ENCODE data around the gene VSX2. TPM values are rescaled to one million over a fixed set of nuclear protein-coding genes. Genes with fewer than 3 reads are reported as not detected.

VSX2 gene
- total RNA-seq (not detected), polyA plus RNA-seq (not detected)
- long read RNA-seq, donor 1: 0 reads
- long read RNA-seq, donor 2: 0 reads

GRCh38 chr14:74238974-74239847 is at the start of gene VSX2:
Gene VSX2 (plus strand): TSS chr14:74239449. CDS start chr14:74239562, 113 bp downstream.
- Histone ChIP-seq H3K4me1 (peaks cover 23% of the 10 kb centered on the region), H3K9me3 (no peaks in the 10 kb centered on the region), H3K27ac (no peak within 1 kb of the TSS), H3K36me3 (ENCODE audit: insufficient read depth in 1 of 2, low read depth in 1 of 2) (no peaks in the 10 kb centered on the region), H3K27me3 (ENCODE audit: insufficient read depth in 3 of 3, low read length in 2 of 3) (peaks cover 0 to 78% (median 44%) of the 10 kb centered on the region in 3 donors), H3K4me3 (peak within 1 kb of the TSS; percentile 57)
- DNase-seq: no peak
- WGBS, 3 donors: 7 to 8% (median 8%) methylated on average over 26 to 40 of the region's 40 CpGs
- intact Hi-C loops (cut with DNase I): no loop called here
- TF ChIP-seq CTCF (IDR thresholded peaks at IDR 0.05): no peak
- ATAC-seq: no peak

GRCh38 chr14:74190927-74191575 is 48.2 kb upstream of the VSX2 start:
- 56 to 60% (median 59%) methylated on average over 3 of the region's 3 CpGs for WGBS, 3 donors
- no peak for TF ChIP-seq CTCF (IDR thresholded peaks at IDR 0.05)
- Histone ChIP-seq H3K27ac (no peak overlapping the region), H3K4me1 (no peaks in the 10 kb centered on the region), H3K9me3 (no peaks in the 10 kb centered on the region), H3K4me3 (no peak overlapping the region), H3K27me3 (ENCODE audit: insufficient read depth in 3 of 3, low read length in 2 of 3) (no peaks in the 10 kb centered on the region), H3K36me3 (ENCODE audit: insufficient read depth in 1 of 2, low read depth in 1 of 2) (peaks cover 0 to 6% of the 10 kb centered on the region in 2 donors)
- intact Hi-C loops (cut with DNase I): no loop called here
- DNase-seq: no peak
- no peak for ATAC-seq

GRCh38 chr14:74194506-74195274 is 44.6 kb upstream of the VSX2 start:
- TF ChIP-seq CTCF (IDR thresholded peaks at IDR 0.05): no peak
- no peak overlapping the region for H3K4me3 ChIP-seq
- DNase-seq (no peak), ATAC-seq (no peak)
- 87 to 93% (median 90%) methylated on average over 8 of the region's 8 CpGs for WGBS, 3 donors
- H3K4me1 ChIP-seq: no peaks in the 10 kb centered on the region
- no peaks in the 10 kb centered on the region for H3K27me3 ChIP-seq (ENCODE audit: insufficient read depth in 3 of 3, low read length in 2 of 3)
- intact Hi-C loops (cut with DNase I): no loop called here
- peaks cover 3 to 19% of the 10 kb centered on the region in 2 donors for H3K36me3 ChIP-seq (ENCODE audit: insufficient read depth in 1 of 2, low read depth in 1 of 2)
- H3K9me3 ChIP-seq: no peaks in the 10 kb centered on the region
- no peak overlapping the region for H3K27ac ChIP-seq

- H3K4me1 ChIP-seq: no peaks in the 10 kb centered on the region
- no peaks in the 10 kb centered on the region for H3K9me3 ChIP-seq
- no peak for ATAC-seq
- 91 to 93% (median 92%) methylated on average over 7 of the region's 7 CpGs for WGBS, 3 donors
- H3K4me3 ChIP-seq: no peak overlapping the region
- peaks cover 4 to 26% of the 10 kb centered on the region in 2 donors for H3K36me3 ChIP-seq (ENCODE audit: insufficient read depth in 1 of 2, low read depth in 1 of 2)
- H3K27me3 ChIP-seq (ENCODE audit: insufficient read depth in 3 of 3, low read length in 2 of 3): no peaks in the 10 kb centered on the region
- intact Hi-C loops (cut with DNase I): no loop called here
- no peak for TF ChIP-seq CTCF (IDR thresholded peaks at IDR 0.05)
- no peak overlapping the region for H3K27ac ChIP-seq
- DNase-seq: no peak
Measured at GRCh38 chr14:74195623-74196022, 43.6 kb upstream of the VSX2 start.

Measured in psoas muscle (tissue), 8 donors.